ENCODE measurements around the gene LRG1.

The LRG1 gene

DNA sequence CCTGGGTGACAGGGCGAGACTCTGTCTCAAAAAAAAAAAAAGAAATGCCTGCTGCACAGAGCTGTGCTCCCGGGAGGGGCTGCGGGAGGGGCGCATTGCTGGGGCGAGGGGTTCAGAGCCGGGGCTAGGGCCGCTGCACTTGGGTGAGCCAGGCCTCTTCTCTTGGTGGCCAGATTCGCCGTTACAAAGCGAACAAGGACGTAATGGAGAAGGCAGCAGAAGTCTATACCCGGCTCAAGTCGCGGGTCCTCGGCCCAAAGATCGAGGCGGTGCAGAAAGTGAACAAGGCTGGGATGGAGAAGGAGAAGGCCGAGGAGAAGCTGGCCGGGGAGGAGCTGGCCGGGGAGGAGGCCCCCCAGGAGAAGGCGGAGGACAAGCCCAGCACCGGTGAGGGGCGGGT, 40.5 kb downstream of the LRG1 start:
- DNase-seq (ENCODE audit: low read depth in 2 of 2), result no peak
- TF ChIP-seq, protein P1, sequence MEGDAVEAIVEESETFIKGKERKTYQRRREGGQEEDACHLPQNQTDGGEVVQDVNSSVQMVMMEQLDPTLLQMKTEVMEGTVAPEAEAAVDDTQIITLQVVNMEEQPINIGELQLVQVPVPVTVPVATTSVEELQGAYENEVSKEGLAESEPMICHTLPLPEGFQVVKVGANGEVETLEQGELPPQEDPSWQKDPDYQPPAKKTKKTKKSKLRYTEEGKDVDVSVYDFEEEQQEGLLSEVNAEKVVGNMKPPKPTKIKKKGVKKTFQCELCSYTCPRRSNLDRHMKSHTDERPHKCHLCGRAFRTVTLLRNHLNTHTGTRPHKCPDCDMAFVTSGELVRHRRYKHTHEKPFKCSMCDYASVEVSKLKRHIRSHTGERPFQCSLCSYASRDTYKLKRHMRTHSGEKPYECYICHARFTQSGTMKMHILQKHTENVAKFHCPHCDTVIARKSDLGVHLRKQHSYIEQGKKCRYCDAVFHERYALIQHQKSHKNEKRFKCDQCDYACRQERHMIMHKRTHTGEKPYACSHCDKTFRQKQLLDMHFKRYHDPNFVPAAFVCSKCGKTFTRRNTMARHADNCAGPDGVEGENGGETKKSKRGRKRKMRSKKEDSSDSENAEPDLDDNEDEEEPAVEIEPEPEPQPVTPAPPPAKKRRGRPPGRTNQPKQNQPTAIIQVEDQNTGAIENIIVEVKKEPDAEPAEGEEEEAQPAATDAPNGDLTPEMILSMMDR (IDR thresholded peaks at IDR 0.05; ENCODE audit: low read depth, low read length), result no peak
- H3K4me3 ChIP-seq (replicated peaks in 1 of 2; ENCODE audit: low read depth in 2 of 2, low read length in 2 of 2), result no peak overlapping the region

DNA sequence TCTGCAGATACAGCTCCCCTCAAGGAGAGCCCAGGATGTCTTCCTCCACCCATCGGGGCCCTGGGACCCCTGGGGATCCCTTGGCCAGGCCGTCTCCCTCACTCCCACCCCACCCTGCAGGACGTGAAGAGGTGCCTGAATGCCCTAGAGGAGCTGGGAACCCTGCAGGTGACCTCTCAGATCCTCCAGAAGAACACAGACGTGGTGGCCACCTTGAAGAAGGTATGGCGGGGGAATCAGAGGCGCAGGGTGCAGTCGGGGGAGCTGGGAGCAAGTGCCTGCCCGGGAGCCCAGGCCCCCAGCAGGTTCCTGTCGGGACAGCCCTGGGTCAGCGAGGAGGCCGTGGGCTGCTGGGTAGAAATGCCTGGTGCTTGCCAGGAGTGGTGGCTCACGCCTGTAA, 41.1 kb downstream of the LRG1 start:
- TF ChIP-seq, protein P1 (IDR thresholded peaks at IDR 0.05; ENCODE audit: low read depth, low read length), result no peak
- DNase-seq (ENCODE audit: low read depth in 2 of 2), result no peak
- no peak overlapping the region for H3K4me3 ChIP-seq (replicated peaks in 1 of 2; ENCODE audit: low read depth in 2 of 2, low read length in 2 of 2)

DNA sequence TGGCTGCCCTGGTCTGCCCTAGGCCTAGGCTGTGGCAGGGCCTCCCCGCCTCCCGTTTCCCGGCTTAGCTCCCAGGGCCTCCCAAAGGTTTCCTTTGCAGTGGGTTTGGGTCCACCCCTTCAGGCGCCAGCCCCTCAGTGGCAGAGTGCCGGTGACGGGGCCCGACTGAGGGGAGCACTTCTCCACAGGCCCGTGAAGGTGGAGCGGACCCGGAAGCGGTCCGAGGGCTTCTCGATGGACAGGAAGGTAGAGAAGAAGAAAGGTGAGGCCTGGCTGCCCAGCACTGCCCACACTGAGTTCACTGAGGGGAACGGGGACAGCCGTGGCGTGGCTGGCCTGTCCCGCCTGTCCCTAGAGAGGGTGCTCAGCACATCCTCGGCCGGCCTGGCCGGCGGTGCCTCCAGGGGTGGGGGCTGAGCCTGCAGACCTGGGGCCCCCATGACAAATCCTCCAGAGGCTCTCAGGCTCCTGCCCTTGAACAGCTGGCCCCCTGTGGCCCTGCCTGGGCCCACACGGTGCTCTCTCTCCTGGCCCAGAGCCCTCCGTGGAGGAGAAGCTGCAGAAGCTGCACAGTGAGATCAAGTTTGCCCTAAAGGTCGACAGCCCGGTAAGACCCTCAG, 42.0 kb downstream of the LRG1 start:
- DNase-seq (ENCODE audit: low read depth in 2 of 2), result no peak
- TF ChIP-seq, protein P1 (IDR thresholded peaks at IDR 0.05; ENCODE audit: low read depth, low read length), result no peak
- no peak overlapping the region for H3K4me3 ChIP-seq (replicated peaks in 1 of 2; ENCODE audit: low read depth in 2 of 2, low read length in 2 of 2)

DNA sequence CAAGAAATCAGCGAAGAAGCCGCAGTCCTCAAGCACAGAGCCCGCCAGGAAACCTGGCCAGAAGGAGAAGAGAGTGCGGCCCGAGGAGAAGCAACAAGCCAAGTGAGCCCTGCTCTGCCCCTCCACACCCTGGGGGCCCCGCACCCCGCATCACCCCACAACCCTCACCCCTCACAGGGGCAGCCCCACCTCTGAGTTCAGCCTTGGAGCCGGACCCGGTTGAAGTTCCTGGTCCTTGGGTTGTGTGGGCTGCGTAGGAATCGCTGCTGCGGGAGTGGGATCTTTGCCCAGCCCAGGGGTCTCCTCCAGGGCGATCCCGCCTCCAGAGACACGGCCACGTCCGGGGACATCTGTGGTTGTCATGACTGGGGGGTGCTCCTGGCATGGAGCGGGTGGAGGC, 43.5 kb downstream of the LRG1 start:
- no peak overlapping the region for H3K4me3 ChIP-seq (replicated peaks in 1 of 2; ENCODE audit: low read depth in 2 of 2, low read length in 2 of 2)
- TF ChIP-seq, protein P1 (IDR thresholded peaks at IDR 0.05; ENCODE audit: low read depth, low read length), result no peak
- DNase-seq (ENCODE audit: low read depth in 2 of 2), result no peak

DNA sequence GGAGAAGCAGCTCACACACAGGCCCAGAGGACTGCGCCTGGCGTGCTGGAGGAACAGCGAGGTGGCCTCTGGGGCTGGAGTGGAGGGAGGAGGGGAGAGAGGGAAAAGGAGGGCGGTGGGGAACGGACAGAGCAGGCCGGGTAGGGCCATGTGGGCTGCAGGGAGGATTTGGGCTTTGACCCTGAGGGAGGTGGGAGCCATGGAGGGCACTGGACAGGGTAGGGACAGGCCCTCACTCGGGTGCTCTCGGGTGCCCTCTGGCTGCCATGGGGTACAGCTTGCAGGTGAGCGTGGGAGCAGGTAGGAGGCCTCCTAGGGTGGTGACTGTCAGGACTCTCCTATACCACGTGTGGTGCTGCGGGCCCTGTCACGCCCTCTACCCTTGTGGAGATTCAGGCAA, 44.4 kb downstream of the LRG1 start:
- TF ChIP-seq, protein P1 (IDR thresholded peaks at IDR 0.05; ENCODE audit: low read depth, low read length), result no peak
- no peak for DNase-seq (ENCODE audit: low read depth in 2 of 2)
- H3K4me3 ChIP-seq (replicated peaks in 1 of 2; ENCODE audit: low read depth in 2 of 2, low read length in 2 of 2), result no peak overlapping the region

DNA sequence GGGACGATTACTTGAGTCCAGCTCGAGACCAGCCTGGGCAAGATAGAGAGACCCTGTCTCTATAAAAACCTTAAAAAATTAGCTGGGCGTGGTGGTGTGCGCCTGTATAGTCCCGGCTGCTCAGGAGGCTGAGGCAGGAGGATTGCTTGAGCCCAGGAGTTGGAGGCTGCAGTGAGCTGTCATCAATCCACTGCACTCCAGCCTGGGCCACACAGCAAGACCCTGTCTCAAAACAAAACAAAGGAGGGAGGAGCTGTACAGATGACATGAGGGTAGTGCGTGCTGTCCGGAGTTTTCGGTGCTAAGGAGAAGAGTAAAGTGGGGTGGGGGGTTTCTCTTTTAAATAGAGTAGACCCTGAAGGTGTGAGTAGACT, 45.2 kb downstream of the LRG1 start:
- TF ChIP-seq, protein P1 (IDR thresholded peaks at IDR 0.05; ENCODE audit: low read depth, low read length), result no peak

More for the DNA sequence above, 45.2 kb downstream of the LRG1 start:
- DNase-seq (ENCODE audit: low read depth in 2 of 2), result no peak
- H3K4me3 ChIP-seq (replicated peaks in 1 of 2; ENCODE audit: low read depth in 2 of 2, low read length in 2 of 2), result no peak overlapping the region
